Smooth muscle cell (in vitro differentiated cells): Measurements from ENCODE around the gene HYI. TPM values are rescaled to one million over a fixed set of nuclear protein-coding genes. Genes with fewer than 3 reads are reported as not detected.

ENCODE experiments used
- DNase-seq: peaks from one replicate; lab custom pipeline; 2025; ENCODE audit not compliant: unreplicated experiment; lab: John Stamatoyannopoulos, UW
- H2AFZ ChIP-seq: fragments of 200-600 bp; sonication (generic); 2 replicates; pipeline ENCODE4 v1.6.0; 2016; ENCODE audit warnings: antibody characterized with exemption, low read depth, mild to moderate bottlenecking
- H3F3A ChIP-seq: fragments of 200-600 bp; sonication (generic); 2 replicates; pipeline ENCODE4 v1.6.0; 2017; ENCODE audit warnings: antibody characterized with exemption, low read depth
- H3K27ac ChIP-seq: fragments of 200-600 bp; sonication (generic); 2 replicates; pipeline ENCODE4 v1.5.1; 2016; ENCODE audit warnings: low read depth, mild to moderate bottlenecking
- H3K27me3 ChIP-seq: fragments of 200-600 bp; sonication (generic); 2 replicates; pipeline ENCODE4 v1.6.1; 2016; ENCODE audit warnings: low read depth, mild to moderate bottlenecking
- H3K36me3 ChIP-seq: fragments of 200-600 bp; sonication (generic); 2 replicates; pipeline ENCODE4 v1.5.1; 2016; ENCODE audit warnings: low read depth
- H3K4me1 ChIP-seq: fragments of 200-600 bp; sonication (generic); 2 replicates; pipeline ENCODE4 v1.5.1; 2016; ENCODE audit warnings: low read depth
- H3K4me2 ChIP-seq: fragments of 200-600 bp; sonication (generic); 2 replicates; pipeline ENCODE4 v1.6.0; 2016; ENCODE audit warnings: mild to moderate bottlenecking
- H3K4me3 ChIP-seq: fragments of 200-600 bp; sonication (generic); 2 replicates; pipeline ENCODE4 v1.5.1; 2016; ENCODE audit warnings: mild to moderate bottlenecking
- H3K79me2 ChIP-seq: fragments of 200-600 bp; sonication (generic); 2 replicates; pipeline ENCODE4 v1.6.0; 2016; ENCODE audit warnings: low read depth, mild to moderate bottlenecking
- H3K9ac ChIP-seq: fragments of 200-600 bp; sonication (generic); 2 replicates; pipeline ENCODE4 v1.6.0; 2016; ENCODE audit warnings: low read depth
- H3K9me3 ChIP-seq: fragments of 200-600 bp; sonication (generic); replicated peaks from 2 replicates; pipeline ENCODE4 v1.5.1; 2016; ENCODE audit warnings: low read depth
- H4K20me1 ChIP-seq: fragments of 200-600 bp; sonication (generic); 2 replicates; pipeline ENCODE4 v1.6.0; 2016; ENCODE audit warnings: low read depth
- CTCF ChIP-seq: fragments of 200-600 bp; sonication (generic); IDR thresholded peaks from 2 replicates; pipeline ENCODE4 v1.5.1; 2017; ENCODE audit warnings: borderline replicate concordance, mild to moderate bottlenecking, antibody characterized with exemption; ENCODE audit not compliant: insufficient read depth, poor library complexity, severe bottlenecking
- whole genome bisulfite sequencing: methylation state at CpG from one replicate; pipeline ENCODE4 v1.1.7; 2016; ENCODE audit warnings: low lambda C conversion rate; 5-methylcytosine and 5-hydroxymethylcytosine counted together
- polyA plus RNA-seq: library from polyadenylated mRNA; unstranded; fragments of >200 nt; fragmentation: Nextera tagmentation; extraction: Ambion mirVana; gene quantifications from 2 replicates; pipeline ENCODE4 v1.2.1, GENCODE V29; 2016
- total RNA-seq: library from RNA; depleted of rRNA; stranded (reverse); fragments of >200 nt; gene quantifications from 2 replicates; pipeline ENCODE4 v1.2.3, GENCODE V29; 2014

HYI gene
- total and polyA plus RNA-seq, 2 experiments from 2014 or later: 19.5 to 19.8 TPM

DNA sequence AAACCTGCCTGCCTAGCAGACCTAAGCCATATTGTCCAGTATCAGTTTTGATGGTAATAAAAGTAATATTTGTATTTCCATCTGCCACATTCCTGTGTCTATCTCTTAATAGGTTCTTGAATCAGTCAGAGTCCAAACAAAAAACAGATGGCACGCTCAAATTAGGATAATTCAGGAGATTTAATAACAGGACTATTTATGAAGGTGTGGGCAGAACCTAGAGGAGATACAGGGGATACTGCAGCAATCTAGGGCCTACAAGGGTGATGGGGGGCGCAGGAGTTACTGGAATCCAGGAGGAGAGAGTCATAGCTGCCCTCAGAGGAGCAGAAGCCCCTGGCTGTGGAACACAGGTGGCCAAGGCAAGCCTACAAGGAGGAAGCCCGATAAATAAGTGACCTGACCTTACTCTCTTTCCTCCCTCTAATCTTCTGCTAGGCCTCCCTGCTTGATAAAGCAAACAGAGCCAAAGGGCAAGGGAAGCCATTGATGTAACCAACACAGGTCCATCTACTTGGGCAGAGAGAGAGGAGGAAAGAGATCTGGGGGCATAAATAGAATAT lies 11.9 kb upstream of the HYI start:
- DNase-seq: no peak
- H3K9ac ChIP-seq: no peak overlapping the region
- no peaks in the 10 kb centered on the region for H3K9me3 ChIP-seq
- H3K27me3 ChIP-seq: no peaks in the 10 kb centered on the region
- H3K36me3 ChIP-seq: no peaks in the 10 kb centered on the region
- no peaks in the 10 kb centered on the region for H4K20me1 ChIP-seq
- H3K4me1 ChIP-seq: no peaks in the 10 kb centered on the region
- no peak overlapping the region for H2AFZ ChIP-seq
- no peak for TF ChIP-seq CTCF
- H3K79me2 ChIP-seq: no peaks in the 10 kb centered on the region
- H3K27ac ChIP-seq: no peak overlapping the region
- no peak overlapping the region for H3K4me3 ChIP-seq
- 95% methylated on average over 3 of the region's 3 CpGs for WGBS
- no peaks in the 10 kb centered on the region for H3F3A ChIP-seq
- H3K4me2 ChIP-seq: no peak overlapping the region

GRCh38 chr1:43464681-43465504 lies 11.2 kb upstream of the HYI start:
- Histone ChIP-seq H3K4me3 (no peak overlapping the region), H3K9ac (no peak overlapping the region), H3K27ac (no peak overlapping the region), H3K36me3 (no peaks in the 10 kb centered on the region), H3K4me2 (no peak overlapping the region), H3F3A (no peaks in the 10 kb centered on the region), H4K20me1 (no peaks in the 10 kb centered on the region), H3K9me3 (no peaks in the 10 kb centered on the region), H3K4me1 (no peaks in the 10 kb centered on the region), H3K79me2 (no peaks in the 10 kb centered on the region), H2AFZ (no peak overlapping the region), H3K27me3 (no peaks in the 10 kb centered on the region)
- 86% methylated on average over 13 of the region's 13 CpGs for WGBS
- no peak for TF ChIP-seq CTCF
- no peak for DNase-seq

- no peak overlapping the region for H2AFZ ChIP-seq
- peak overlapping the region; percentile 17 for H3K4me2 ChIP-seq
- DNase-seq: no peak
- H3K4me3 ChIP-seq: no peak overlapping the region
- 48% methylated on average over 2 of the region's 2 CpGs for WGBS
- TF ChIP-seq CTCF: no peak
- H3K9me3 ChIP-seq: no peaks in the 10 kb centered on the region
- no peaks in the 10 kb centered on the region for H3K27me3 ChIP-seq
- H3F3A ChIP-seq: no peaks in the 10 kb centered on the region
- no peaks in the 10 kb centered on the region for H3K36me3 ChIP-seq
- H3K27ac ChIP-seq: no peak overlapping the region
- no peak overlapping the region for H3K9ac ChIP-seq
- no peaks in the 10 kb centered on the region for H4K20me1 ChIP-seq
- H3K79me2 ChIP-seq: no peaks in the 10 kb centered on the region
- no peaks in the 10 kb centered on the region for H3K4me1 ChIP-seq
These were observed 9.7 kb upstream of the HYI start for GRCh38 chr1:43463479-43463878.
